Measurements from ENCODE around the gene SLC6A5.
"Not testable (repeated sequence)": the region's sequence is repeated elsewhere in the genome, so short reads cannot be mapped to it uniquely, and the experiment has no call there.

The SLC6A5 gene

GRCh38 chr11:20599221-20600019 is at the start of gene SLC6A5:
Gene SLC6A5 (plus strand): TSS chr11:20599608. CDS start chr11:20599673, 65 bp downstream.
- TF ChIP-seq CTCF (IDR thresholded peaks at IDR 0.05; ENCODE audit: control insufficient read depth, extremely low read depth, insufficient read depth): no peak
- DNase-seq (ENCODE audit: low read depth): no peak
- no peak within 1 kb of the TSS for H3K4me3 ChIP-seq (ENCODE audit: low read depth, low read length)

- no peak overlapping the region for H3K4me3 ChIP-seq (ENCODE audit: low read depth, low read length)
- TF ChIP-seq CTCF (IDR thresholded peaks at IDR 0.05; ENCODE audit: control insufficient read depth, extremely low read depth, insufficient read depth): no peak
- DNase-seq (ENCODE audit: low read depth): no peak
Measured at GRCh38 chr11:20551096-20551495, 48.3 kb upstream of the SLC6A5 start.

- no peak overlapping the region for H3K4me3 ChIP-seq (ENCODE audit: low read depth, low read length)
- no peak for TF ChIP-seq CTCF (IDR thresholded peaks at IDR 0.05; ENCODE audit: control insufficient read depth, extremely low read depth, insufficient read depth)
- no peak for DNase-seq (ENCODE audit: low read depth)
Measured at GRCh38 chr11:20555783-20556182, 43.6 kb upstream of the SLC6A5 start.

- DNase-seq (ENCODE audit: low read depth); H3K4me3 ChIP-seq (ENCODE audit: low read depth, low read length): not testable (repeated sequence)
Measured at GRCh38 chr11:20556396-20556795, 43.0 kb upstream of the SLC6A5 start.

GRCh38 chr11:20558741-20559140 is 40.7 kb upstream of the SLC6A5 start:
- TF ChIP-seq CTCF (IDR thresholded peaks at IDR 0.05; ENCODE audit: control insufficient read depth, extremely low read depth, insufficient read depth): no peak
- DNase-seq (ENCODE audit: low read depth): no peak

GRCh38 chr11:20559523-20560300 is 39.7 kb upstream of the SLC6A5 start:
- DNase-seq (ENCODE audit: low read depth): no peak
- H3K4me3 ChIP-seq (ENCODE audit: low read depth, low read length): no peak overlapping the region
- no peak for TF ChIP-seq CTCF (IDR thresholded peaks at IDR 0.05; ENCODE audit: control insufficient read depth, extremely low read depth, insufficient read depth)

More at GRCh38 chr11:20558741-20559140, 40.7 kb upstream of the SLC6A5 start:
- no peak overlapping the region for H3K4me3 ChIP-seq (ENCODE audit: low read depth, low read length)

- DNase-seq (ENCODE audit: low read depth): no peak
- no peak overlapping the region for H3K4me3 ChIP-seq (ENCODE audit: low read depth, low read length)
- TF ChIP-seq CTCF (IDR thresholded peaks at IDR 0.05; ENCODE audit: control insufficient read depth, extremely low read depth, insufficient read depth): no peak
Measured at GRCh38 chr11:20561915-20562314, 37.5 kb upstream of the SLC6A5 start.

All from LNCaP clone FGC (cell line).